Loucy (cell line): ENCODE data around the gene SLC16A9.

Experiments used
- H2AFZ ChIP-seq: fragments of 200-600 bp; sonication (generic); 2 replicates; pipeline ENCODE4 v1.6.0; 2016; ENCODE audit warnings: antibody characterized with exemption, mild to moderate bottlenecking, low read length, moderate library complexity
- H3F3A ChIP-seq: fragments of 200-600 bp; 2 replicates; pipeline ENCODE4 v1.6.0; 2016; ENCODE audit warnings: antibody characterized with exemption, low read depth, mild to moderate bottlenecking
- H3K27me3 ChIP-seq: fragments of 200-600 bp; sonication (generic); 2 replicates; pipeline ENCODE4 v1.6.1; 2014; ENCODE audit warnings: low read length, mild to moderate bottlenecking; ENCODE audit not compliant: insufficient read depth, poor library complexity, severe bottlenecking
- H3K36me3 ChIP-seq: fragments of 200-600 bp; sonication (generic); 2 replicates; pipeline ENCODE4 v1.6.1; 2016; ENCODE audit warnings: low read length; ENCODE audit not compliant: insufficient read depth
- H3K4me1 ChIP-seq: fragments of 200-600 bp; sonication (generic); 2 replicates; pipeline ENCODE4 v1.5.1; 2014; ENCODE audit warnings: low read length, mild to moderate bottlenecking; ENCODE audit not compliant: insufficient read depth, poor library complexity, severe bottlenecking
- H3K4me2 ChIP-seq: fragments of 200-600 bp; sonication (generic); 2 replicates; pipeline ENCODE4 v1.6.0; 2014; ENCODE audit warnings: antibody characterized with exemption, low read length, low read depth, mild to moderate bottlenecking; ENCODE audit not compliant: poor library complexity, severe bottlenecking
- H3K4me3 ChIP-seq: fragments of 200-600 bp; sonication (generic); 2 replicates; pipeline ENCODE4 v1.5.1; 2014; ENCODE audit warnings: low read length, mild to moderate bottlenecking, mixed read lengths; ENCODE audit not compliant: poor library complexity, severe bottlenecking
- H3K79me2 ChIP-seq: fragments of 200-600 bp; sonication (generic); 2 replicates; pipeline ENCODE4 v1.6.1; 2014; ENCODE audit warnings: low read length; ENCODE audit not compliant: insufficient read depth
- H3K9ac ChIP-seq: fragments of 200-600 bp; sonication (generic); 2 replicates; pipeline ENCODE4 v1.6.0; 2014; ENCODE audit warnings: mild to moderate bottlenecking, low read depth, low read length, moderate library complexity; ENCODE audit not compliant: poor library complexity, severe bottlenecking
- H3K9me2 ChIP-seq: fragments of 200-600 bp; sonication (generic); replicated peaks from 2 replicates; pipeline ENCODE4 v1.6.1; 2016; ENCODE audit warnings: low read depth, low read length, mixed read lengths
- H3K9me3 ChIP-seq: fragments of 200-600 bp; sonication (generic); 2 replicates; pipeline ENCODE4 v1.6.1; 2014; ENCODE audit warnings: mild to moderate bottlenecking, antibody characterized with exemption, low read length, low read depth; ENCODE audit not compliant: insufficient read depth
- H4K20me1 ChIP-seq: fragments of 200-600 bp; sonication (generic); 2 replicates; pipeline ENCODE4 v1.6.0; 2014; ENCODE audit warnings: antibody characterized with exemption, low read length, mild to moderate bottlenecking; ENCODE audit not compliant: insufficient read depth, poor library complexity, severe bottlenecking
- CTCF ChIP-seq: fragments of 200-600 bp; sonication (generic); conservative IDR thresholded peaks from 2 replicates; pipeline ENCODE4 v1.5.1; 2014; ENCODE audit warnings: mild to moderate bottlenecking, antibody characterized with exemption, low read length
- EZH2phosphoT487 ChIP-seq: fragments of 200-600 bp; IDR thresholded peaks from 2 replicates; pipeline ENCODE4 v1.6.1; 2018; ENCODE audit warnings: antibody characterized with exemption, mild to moderate bottlenecking, moderate library complexity, borderline replicate concordance

SLC16A9 gene

GRCh38 chr10:59684006-59684405 lies 25.6 kb downstream of the SLC16A9 start:
- H3K4me3 ChIP-seq: no peak overlapping the region
- H4K20me1 ChIP-seq: no peaks in the 10 kb centered on the region
- H2AFZ ChIP-seq: no peak overlapping the region
- no peaks in the 10 kb centered on the region for H3K36me3 ChIP-seq
- H3K27me3 ChIP-seq: no peaks in the 10 kb centered on the region
- no peaks in the 10 kb centered on the region for H3K9me3 ChIP-seq
- no peak overlapping the region for H3K4me2 ChIP-seq
- no peaks in the 10 kb centered on the region for H3F3A ChIP-seq
- peaks cover 8% of the 10 kb centered on the region for H3K4me1 ChIP-seq
- TF ChIP-seq EZH2phosphoT487: no peak
- TF ChIP-seq CTCF: no peak
- no peaks in the 10 kb centered on the region for H3K9me2 ChIP-seq
- H3K9ac ChIP-seq: no peak overlapping the region
- H3K79me2 ChIP-seq: no peaks in the 10 kb centered on the region

- Histone ChIP-seq H3K9me3 (no peaks in the 10 kb centered on the region), H3K4me3 (no peak overlapping the region), H3K36me3 (no peaks in the 10 kb centered on the region), H3K9ac (no peak overlapping the region), H3K4me1 (peaks cover 8% of the 10 kb centered on the region), H3K27me3 (no peaks in the 10 kb centered on the region), H3K9me2 (no peaks in the 10 kb centered on the region), H3F3A (no peaks in the 10 kb centered on the region), H3K79me2 (no peaks in the 10 kb centered on the region), H2AFZ (no peak overlapping the region), H4K20me1 (no peaks in the 10 kb centered on the region), H3K4me2 (no peak overlapping the region)
- no peak for TF ChIP-seq CTCF
- TF ChIP-seq EZH2phosphoT487: no peak
These were observed 26.4 kb downstream of the SLC16A9 start for GRCh38 chr10:59682986-59683937.

GRCh38 chr10:59680199-59680598 lies 29.5 kb downstream of the SLC16A9 start:
- Histone ChIP-seq H2AFZ (no peak overlapping the region), H3K9ac (no peak overlapping the region), H4K20me1 (no peaks in the 10 kb centered on the region), H3K4me2 (no peak overlapping the region), H3K79me2 (no peaks in the 10 kb centered on the region), H3K27me3 (no peaks in the 10 kb centered on the region), H3K9me2 (no peaks in the 10 kb centered on the region), H3K4me3 (no peak overlapping the region), H3K9me3 (no peaks in the 10 kb centered on the region), H3K4me1 (peaks cover 8% of the 10 kb centered on the region), H3K36me3 (no peaks in the 10 kb centered on the region), H3F3A (no peaks in the 10 kb centered on the region)
- no peak for TF ChIP-seq CTCF
- no peak for TF ChIP-seq EZH2phosphoT487
